Nucleus accumbens (tissue), 56 donors: ENCODE data around the gene RPL10.
A peak's percentile ranks its signal among the peaks of the same experiment; 100 is the strongest.
"Not testable (repeated sequence)": the region's sequence is repeated elsewhere in the genome, so short reads cannot be mapped to it uniquely, and the experiment has no call there.

Source experiments
- DNase-seq, 56 donors: peaks; one replicate each; lab custom pipeline; 2025; lab: John Stamatoyannopoulos, UW

The RPL10 gene

DNA sequence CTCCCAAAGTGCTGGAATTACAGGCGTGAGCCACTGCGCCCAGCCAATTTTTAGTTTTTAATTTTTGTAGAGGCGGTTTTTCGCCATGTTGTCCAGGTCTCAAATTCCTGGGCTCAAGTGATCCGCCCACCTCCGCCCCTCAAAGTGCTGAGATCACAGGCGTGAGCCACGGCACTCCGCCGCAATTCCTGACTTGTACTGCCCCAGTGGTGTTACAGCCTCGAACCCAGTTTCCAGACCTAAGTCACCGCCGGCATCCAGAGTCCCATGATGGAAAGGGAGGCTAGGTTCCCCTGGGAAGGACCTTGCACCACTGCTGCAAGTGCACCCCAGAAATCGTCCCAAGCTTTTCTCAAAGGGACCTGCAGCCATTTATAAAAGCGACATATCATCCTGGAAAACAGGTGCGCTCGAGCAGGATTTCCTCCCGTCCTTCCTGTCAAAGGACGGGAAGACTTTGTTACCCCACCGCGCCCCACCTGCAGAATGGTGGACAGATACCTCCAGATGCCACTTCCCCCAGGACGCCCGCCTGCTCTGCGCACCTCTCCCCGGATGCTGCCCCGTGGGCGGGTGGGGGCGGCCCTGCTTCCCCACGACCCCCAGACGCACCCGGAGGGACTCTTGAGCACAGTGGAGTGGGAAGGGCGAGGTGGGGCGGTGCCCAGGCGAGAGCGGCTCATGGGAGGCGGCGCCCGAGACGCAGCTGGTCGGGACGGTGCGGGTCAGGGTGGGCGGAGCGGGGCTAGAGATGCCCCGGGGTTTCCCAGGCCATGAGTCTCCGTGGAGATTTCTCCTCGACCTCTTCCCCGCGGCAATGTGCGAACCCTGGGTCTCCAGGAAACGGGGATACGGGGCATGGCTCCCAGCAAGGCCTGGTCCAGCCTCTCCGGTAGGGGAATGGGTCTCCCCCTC is 947 bp upstream of the RPL10 start:
- DNase-seq, result peak in 37 of 56 donors; percentile 19 to 77 (median 55)

DNA sequence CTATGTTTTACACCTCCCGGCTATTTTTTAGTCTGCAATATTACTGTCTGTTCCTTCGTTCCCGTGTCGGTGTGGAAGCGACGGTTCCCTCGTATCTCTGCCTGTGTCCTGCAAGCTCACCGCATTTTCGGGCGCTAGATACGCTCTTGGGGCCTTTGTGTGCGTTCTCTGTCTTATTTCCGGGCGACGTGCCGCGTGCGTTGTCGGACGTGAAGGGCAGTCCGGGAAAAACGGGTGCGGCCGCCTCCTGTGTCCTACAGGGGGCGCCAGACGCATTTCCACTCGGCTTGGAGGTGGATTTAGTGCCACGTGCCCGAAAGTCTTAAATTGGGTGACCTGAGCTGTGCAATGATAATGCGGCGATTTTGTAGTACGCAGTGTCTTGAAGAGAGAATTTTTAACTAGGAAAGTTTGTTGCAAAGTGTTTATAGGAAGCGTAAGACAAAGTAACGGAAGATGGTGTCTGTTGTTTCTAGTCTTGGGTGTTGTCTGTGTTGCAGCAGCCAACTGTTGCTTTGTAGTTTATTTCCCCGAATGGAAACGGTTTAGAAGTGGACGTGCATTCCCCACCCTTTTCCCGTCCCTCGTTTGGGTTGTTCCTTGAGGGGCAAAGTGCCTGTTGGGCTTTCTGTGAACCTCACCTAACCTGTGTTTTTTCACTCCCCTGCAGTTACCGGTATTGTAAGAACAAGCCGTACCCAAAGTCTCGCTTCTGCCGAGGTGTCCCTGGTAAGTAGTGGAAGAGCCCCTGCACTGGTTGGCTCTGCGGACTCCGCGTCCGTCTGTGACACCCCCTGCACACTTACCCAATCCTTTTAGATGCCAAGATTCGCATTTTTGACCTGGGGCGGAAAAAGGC is 720 bp downstream of the RPL10 start:
- DNase-seq, result peak in 51 of 56 donors; percentile 4 to 87 (median 53)

DNA sequence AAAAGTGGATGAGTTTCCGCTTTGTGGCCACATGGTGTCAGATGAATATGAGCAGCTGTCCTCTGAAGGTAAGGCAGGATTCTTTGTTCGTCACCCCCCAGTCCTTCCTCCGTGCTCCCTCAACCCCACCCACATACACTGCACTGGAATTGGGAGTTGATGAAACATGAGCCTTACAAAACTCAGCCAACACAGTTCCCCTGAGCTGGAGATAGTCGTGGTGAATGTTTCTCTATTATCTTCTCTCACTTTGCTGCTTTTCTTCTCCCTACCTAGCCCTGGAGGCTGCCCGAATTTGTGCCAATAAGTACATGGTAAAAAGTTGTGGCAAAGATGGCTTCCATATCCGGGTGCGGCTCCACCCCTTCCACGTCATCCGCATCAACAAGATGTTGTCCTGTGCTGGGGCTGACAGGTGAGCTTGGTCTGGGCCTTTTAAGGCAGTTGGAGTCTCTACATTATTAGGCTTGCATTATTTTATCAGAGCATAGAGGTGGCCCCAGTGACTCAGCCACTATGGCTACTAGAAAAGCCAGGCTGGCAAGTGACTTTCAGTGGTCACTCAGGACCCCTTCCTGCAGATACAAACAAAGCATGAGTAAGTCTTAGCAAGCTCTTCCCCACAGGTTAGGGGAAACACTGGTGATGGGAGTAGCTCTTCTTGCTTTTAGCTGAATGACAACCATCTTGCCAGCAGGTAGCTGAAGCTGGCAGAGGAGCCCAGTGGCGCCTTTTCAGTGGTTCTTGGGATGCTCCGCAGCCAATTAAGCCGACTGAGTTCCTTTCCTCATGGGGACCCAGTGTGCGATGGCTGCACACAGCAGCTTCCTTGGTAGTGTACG is 1.6 kb downstream of the RPL10 start:
- no peak for DNase-seq

DNA sequence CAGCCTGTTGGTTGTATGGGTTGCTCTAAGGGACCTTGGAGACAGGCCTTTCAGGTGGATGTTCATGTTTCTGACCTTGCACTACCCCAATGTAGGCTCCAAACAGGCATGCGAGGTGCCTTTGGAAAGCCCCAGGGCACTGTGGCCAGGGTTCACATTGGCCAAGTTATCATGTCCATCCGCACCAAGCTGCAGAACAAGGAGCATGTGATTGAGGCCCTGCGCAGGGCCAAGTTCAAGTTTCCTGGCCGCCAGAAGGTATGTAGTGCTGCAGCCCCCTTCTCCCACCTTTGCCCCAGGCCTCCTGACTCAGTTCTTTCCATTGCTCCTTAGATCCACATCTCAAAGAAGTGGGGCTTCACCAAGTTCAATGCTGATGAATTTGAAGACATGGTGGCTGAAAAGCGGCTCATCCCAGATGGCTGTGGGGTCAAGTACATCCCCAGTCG is 2.2 kb downstream of the RPL10 start:
- DNase-seq, result not testable (repeated sequence)

DNA sequence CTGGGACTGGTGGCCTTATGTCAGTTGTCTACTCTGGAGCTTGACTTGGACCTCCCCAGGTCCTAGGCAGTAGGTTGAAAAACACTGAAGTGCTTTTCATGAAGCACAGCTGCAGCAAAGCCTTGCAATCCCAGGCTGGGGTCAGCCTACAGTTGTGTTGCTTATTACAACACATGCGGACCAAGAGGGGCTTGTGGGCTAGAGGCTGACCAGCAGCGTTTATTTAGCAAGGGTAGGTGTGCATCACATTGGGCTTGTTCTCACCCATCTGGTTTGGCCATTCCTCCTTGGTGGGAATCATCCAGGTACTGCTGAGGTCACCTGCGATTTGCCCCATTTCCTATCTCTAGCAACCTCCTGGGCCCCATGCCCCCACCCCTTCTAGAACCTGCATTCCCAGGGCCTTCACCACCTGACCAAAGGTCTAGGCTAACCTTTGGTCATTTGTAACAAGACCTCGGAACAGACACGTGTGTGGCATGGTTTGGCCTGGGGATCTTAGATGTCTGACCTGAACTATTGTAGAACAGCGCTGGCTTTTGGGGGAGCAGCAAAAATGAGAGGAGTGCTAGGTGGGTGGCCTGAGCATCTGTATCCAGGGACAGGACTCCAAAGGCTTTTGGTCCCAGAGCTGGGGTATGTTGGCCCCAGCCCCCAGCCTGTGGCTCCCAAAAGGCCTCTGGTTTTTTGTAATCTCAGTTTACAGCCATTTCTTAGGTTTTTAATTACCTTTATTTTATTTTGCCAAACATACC is 3.0 kb downstream of the RPL10 start:
- no peak for DNase-seq

DNA sequence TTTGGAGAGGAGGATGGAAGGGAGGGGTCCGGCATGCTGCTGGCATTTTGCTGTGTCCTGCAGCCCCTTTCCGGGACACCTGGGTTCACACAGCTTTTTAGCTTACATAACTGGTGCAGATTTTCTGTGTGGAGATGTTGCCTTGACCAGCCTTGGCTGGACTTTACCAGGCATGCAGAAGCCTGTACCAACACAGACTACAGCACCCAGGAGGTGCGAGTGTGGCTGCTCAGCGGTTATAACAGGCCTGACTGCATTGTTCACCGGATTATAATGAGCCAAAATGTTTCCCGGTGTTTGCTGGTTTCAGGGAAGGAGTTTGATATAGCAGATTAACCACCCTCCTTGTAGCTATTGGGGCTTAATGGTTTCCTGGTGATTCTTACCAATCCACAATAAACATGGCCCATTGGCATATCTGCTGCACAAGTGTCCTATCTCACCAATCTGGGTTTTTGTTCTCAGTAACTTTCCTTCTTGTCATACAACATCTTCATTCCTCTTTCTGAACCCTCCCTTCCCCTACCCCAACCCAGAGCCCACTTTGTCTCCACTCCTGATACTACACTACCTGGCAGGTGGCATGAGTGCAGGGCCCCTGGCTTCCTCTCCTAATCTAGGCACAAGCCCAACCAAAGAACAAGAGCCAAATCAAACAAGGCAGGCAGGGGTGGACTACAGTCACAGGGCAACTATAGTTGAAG is 3.9 kb downstream of the RPL10 start:
- no peak for DNase-seq

DNA sequence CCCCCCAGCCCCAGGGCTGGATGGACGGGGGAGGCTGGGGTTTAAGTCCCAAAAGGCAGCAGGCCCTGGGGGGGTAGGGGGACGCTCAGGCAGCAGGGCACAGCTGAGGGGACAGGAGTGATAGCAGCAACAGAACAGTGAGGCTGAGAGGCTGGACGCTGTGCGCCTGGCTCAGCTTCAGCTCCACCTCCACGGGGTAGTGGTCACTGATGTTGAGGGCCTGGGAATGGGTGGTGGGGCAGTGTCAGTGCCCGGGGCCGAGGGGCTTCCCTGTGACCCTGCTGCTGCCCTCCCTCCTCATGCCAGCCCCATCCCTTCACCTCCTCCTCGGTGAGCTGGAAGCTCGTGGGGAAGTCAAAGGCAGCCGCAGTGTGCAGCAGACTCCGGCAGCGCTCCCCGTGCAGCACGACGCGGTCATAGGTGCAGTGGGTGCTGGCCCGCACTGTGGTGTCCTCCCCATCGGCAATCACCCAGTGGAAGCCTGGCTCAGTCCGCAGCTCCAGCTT is 4.5 kb downstream of the RPL10 start:
- no peak for DNase-seq

DNA sequence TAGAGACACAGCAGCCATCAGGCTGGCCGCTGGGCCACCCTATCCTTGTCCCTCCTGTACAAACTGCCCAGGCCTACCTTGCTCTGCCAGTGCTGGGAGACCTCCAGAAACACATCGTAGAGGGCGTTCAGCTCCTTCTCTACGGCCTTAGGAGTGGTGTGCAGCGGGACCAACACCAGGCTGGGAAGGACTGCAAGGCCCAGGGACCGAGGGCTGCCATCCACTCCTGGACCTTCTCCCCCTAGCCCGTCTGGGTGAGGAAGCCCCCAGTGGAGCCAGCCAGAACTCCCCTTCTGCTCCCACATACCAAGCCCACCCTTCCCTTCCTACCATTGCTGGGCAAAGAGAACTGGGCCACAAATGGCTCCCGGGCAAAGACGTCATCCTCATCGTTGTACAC is 5.0 kb downstream of the RPL10 start:
- DNase-seq, result no peak

DNA sequence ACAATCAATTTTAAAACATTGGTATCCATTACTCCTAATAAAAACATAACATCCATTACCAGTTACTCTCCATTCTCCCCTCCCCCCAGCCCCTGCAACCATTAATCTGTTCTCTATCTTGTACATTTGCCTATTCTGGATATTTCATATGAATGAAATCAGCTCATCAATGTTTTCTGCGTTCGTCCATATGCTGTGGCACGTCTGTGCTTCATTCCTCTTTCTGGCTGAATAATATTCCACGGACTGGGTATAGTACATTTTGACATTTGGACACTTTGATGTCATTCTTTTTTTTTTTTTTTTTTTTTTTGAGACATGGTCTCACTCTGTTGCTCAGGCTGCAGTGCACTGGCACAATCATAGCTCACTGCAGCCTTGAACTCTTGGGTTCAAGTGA is 5.7 kb downstream of the RPL10 start:
- DNase-seq, result no peak

DNA sequence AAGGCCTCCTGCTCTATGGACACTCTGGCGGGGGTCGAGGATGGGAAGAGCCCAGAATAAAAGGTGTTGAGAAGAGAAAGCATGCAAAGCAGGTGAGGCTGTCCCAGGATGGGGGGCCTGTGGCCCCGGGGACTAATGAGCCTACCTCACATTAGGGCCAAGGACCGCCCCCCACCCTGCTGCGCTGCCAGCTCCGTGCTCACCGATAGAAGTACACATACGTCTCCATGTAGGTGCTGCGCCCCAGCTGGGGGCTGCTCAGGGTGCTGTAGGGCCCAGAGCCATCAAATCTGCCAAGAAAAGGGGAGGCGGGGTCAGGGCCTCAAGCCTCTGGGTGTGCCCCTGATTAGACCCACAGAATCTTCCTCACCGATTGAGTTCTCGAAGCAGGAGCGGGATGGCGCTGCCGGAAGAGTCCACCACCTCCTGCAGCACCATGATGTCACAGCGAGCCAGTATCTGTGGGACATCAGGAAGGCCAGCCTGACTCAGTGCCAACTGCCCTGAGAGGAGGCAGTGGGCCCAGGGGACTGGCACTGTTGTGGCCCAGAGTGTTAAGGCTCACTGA is 6.5 kb downstream of the RPL10 start:
- no peak for DNase-seq

DNA sequence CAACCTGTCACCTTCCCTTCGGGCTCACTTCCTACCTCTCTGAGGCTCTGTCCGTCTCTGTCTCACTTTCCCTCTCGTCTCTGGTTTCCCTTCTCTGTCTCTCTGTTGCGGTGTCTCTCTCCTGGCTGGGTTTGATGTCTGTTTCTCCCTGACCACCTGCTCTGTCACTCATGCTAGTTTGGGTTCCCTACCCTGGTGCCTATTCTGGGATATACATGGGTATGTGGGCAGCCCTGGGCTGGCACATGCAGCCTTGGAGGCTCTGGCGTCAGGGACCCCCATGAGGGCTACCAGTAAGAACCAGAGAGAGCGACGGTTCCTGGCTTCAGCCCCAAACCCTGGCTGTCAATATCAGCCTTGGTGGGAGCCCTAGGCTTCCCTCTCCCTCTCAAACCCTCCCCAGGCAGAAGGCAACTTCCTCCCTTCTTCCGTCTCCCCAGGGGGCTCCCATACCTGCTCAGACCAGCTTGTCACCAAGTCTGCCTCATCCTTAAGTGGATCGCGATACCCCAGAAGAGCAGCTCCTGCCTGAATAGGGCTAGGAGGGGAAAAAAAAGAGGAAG is 10.6 kb downstream of the RPL10 start:
- no peak for DNase-seq

DNA sequence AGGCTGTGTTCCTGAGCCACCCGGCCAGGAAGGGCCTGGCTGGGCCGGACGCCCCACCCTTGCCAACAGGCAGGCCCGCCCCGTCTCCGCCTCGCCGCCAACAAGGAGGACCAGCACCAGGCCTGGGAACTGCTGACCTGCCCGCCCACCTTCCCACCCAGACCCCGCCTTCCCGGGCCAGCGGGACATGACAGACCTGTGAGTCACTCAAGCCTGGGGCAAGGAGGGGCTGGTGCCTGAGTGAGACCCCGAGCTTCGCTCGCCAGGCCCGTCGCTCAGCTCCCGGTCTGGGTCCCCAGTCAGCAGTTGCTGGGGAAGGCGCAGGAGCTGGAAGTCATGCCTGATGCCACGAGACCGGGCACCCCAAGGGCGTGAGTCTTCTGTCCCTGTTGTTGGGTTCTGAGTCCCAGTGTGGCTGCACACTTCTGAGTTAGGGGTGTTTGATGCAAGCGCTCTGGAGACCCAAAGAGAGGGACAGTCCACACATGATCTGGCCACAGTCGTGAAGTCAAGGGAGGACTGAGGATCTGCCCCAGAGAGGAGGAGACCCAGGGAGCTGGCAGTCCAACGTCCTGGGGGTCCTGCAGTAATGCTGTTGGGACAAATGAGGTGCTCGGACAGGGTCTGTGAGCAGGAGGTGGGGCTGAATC is 11.2 kb downstream of the RPL10 start, which contains the start of gene DNASE1L1:
DNASE1L1 (minus strand) TSS at position 33 of the 650 bp plus-strand sequence. CDS start 3,686 bp downstream, outside the sequence.
- DNase-seq, result peak in 14 of 56 donors; percentile 0 to 51 (median 8)

DNA sequence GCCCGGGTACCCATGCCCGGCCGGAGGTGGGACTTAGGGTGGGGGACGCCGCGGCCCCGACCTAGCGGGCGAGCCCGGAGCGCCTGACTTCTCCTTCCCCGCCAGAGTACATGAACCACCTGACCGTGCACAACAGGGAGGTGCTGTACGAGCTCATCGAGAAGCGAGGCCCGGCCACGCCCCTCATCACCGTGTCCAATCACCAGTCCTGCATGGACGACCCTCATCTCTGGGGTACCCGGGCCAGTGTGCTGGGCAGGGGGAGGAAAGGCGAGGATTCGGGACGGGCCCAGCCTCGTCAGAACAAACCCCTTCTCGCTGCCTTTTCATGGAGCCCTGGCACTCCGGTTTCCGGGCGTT is 13.8 kb downstream of the RPL10 start:
- peak in 39 of 56 donors; percentile 1 to 67 (median 27) for DNase-seq

DNA sequence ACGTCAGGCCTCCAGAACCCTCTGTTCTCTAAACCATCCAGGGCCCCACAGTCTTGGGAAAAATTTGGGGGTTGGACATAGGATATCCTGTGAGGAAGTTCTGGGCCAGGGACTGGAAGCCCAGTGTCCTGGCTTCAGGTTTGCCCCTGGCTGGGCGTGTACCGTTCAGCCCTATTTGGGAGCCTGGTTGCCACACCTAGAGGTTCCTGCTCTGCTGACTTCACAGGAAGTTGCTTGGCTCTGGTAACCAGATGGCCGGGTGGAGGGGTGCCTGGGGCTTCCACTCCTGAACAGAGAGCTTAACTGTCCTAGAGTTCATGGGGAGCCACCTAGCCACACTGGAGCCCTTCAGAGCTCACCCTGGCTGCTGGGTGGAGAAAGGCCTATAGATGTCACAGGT is 14.3 kb downstream of the RPL10 start:
- no peak for DNase-seq

DNA sequence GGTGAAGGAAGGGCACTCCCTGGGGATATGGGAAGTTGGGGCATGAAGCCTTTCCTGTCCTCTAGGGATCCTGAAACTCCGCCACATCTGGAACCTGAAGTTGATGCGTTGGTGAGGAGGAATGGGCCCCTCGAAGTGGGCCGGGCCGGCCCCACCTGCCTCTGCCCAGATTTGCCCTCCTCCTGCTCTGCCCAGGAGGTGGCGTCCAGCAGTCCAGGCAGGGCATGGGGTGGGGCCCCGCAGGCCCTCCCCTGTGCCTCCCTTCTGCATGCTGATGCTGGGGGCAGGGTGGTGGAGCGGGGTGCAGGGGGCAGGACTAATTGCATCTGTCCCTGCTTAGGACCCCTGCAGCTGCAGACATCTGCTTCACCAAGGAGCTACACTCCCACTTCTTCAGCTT is 15.0 kb downstream of the RPL10 start:
- DNase-seq, result no peak

DNA sequence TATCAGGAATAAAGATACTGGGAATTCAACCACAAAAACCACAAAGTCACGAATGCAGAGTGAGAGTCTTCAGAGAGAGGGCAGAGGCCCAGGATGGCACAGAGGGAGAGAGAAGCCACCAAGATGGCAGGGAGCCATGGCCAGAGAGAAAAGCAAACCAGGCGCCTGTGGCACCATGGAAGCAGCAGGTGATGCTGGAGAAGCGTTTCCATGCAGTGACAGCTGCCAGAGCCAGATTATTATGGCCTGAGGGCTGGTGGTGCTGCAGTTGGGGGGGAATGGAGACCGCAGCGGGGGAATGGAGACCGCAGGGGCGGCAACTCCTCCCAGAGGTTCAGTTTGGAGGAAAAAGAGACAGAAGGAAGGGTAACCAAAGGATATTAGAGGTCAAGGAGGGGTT is 19.0 kb downstream of the RPL10 start:
- no peak for DNase-seq

DNA sequence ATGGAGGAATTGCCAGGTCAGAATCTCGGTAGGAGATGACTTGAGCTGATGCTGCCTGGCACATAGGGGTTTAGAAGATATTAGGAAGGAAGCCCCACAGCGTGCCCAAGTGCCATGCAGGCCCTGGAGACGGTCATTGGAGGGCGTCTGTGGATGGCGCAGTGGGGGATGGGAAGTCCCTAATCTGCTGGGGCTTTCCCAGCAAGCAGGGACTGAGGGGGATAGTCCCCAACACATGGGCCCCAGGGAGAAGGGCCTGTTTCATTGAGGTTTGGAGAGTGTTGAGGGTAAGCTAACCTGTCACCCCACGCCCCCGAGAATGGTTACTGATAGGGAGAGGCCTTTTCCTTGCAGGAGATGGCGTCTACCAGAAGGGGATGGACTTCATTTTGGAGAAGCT is 21.0 kb downstream of the RPL10 start:
- DNase-seq, result no peak
